Prostate gland (tissue), 2 donors: Measurements from ENCODE around the gene NR5A2. TPM values are rescaled to one million over a fixed set of nuclear protein-coding genes. Genes with fewer than 3 reads are reported as not detected.

Source experiments
- DNase-seq: peaks from one replicate; pipeline ENCODE4 v3.0.0-alpha.2; 2019; ENCODE audit warnings: low spot score
- H3K27ac ChIP-seq, 2 donors: fragments of 200-600 bp; sonication (generic); 2 replicates each; pipeline ENCODE4 v1.5.1; 2017 to 2019
- H3K27me3 ChIP-seq: fragments of 200-600 bp; sonication (generic); replicated peaks from 2 replicates; pipeline ENCODE4 v1.5.1; 2019; ENCODE audit not compliant: insufficient read depth
- H3K36me3 ChIP-seq, 2 donors: fragments of 200-600 bp; sonication (generic); 1 replicate in 1 of 2; 2 replicates in 1 of 2; pipeline versions ENCODE4 v1.5.1 to v1.8.1; 2017 to 2019
- H3K4me1 ChIP-seq: fragments of 200-600 bp; sonication (generic); replicated peaks from 2 replicates; pipeline ENCODE4 v1.5.1; 2019
- H3K4me3 ChIP-seq, 2 donors: fragments of 200-600 bp; sonication (generic); 2 replicates each; pipeline ENCODE4 v1.5.1; 2017 to 2019
- H3K9me3 ChIP-seq: fragments of 200-600 bp; sonication (generic); 2 replicates; pipeline ENCODE4 v1.5.1; 2017
- POLR2A ChIP-seq: fragments of 450-650 bp; IDR thresholded peaks from one replicate; pipeline ENCODE4 v1.6.1; 2016; ENCODE audit warnings: antibody characterized with exemption, mild to moderate bottlenecking
- POLR2AphosphoS5 ChIP-seq: sonication (generic); formaldehyde crosslinking; IDR thresholded peaks from one replicate; pipeline ENCODE4 v1.6.1; 2017; ENCODE audit warnings: antibody characterized with exemption
- WGBS: methylation state at CpG from one replicate; pipeline ENCODE4 v1.1.5; 2018; 5-methylcytosine and 5-hydroxymethylcytosine counted together
- intact Hi-C: fragments of 100-400 bp; cut with DNase I; formaldehyde crosslinking; loops from one replicate; pipeline ENCODE4 v1.14.2; 2022
- total RNA-seq, 2 donors: library from RNA; depleted of rRNA; stranded (reverse); fragments of >200 nt; gene quantifications; one replicate each; pipeline ENCODE4 v1.1.0, GENCODE V29; 2016
- TF ChIP-seq, protein P1 (sequence below), 4 experiments: fragments of 200-600 bp in 2 of 4; fragments of 450-650 bp in 2 of 4; sonication (generic) in 2 of 4; IDR thresholded peaks; 1 replicate in 3 of 4; 2 replicates in 1 of 4; pipeline ENCODE4 v1.5.1; 2016 to 2019; ENCODE audit warnings: antibody characterized with exemption in 4 of 4, mild to moderate bottlenecking in 2 of 4, moderate library complexity in 2 of 4

Gene NR5A2
- total RNA-seq, 2 donors from 2014 or later: 0.87 to 2.7 TPM

DNA sequence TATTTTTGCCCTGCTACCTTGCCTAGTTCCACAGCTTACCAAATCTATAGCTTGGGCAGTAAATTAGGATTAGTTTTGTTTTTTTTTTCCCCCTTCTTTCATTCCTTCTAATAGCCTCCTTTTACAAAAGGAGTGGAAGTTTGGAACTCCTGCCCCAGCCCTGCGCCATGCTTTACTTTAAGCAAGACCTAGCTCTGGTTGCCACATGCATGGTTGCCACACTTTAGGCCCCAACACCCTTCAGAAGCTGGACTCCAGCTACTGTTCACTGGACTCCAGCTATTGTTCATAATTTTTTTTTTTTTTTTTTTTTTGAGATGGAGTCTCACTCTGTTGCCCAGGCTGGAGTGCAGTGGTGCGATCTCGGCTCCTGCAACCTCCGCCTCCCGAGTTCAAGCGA is 115.8 kb downstream of the NR5A2 start:
- H3K27me3 ChIP-seq: no peaks in the 10 kb centered on the region
- no peak overlapping the region for H3K4me3 ChIP-seq
- 82% methylated on average over 6 of the region's 6 CpGs for WGBS
- H3K4me1 ChIP-seq: no peaks in the 10 kb centered on the region
- DNase-seq: no peak
- H3K36me3 ChIP-seq: no peaks in the 10 kb centered on the region
- TF ChIP-seq POLR2AphosphoS5 (no peak), POLR2A (no peak)
- TF ChIP-seq, protein P1, sequence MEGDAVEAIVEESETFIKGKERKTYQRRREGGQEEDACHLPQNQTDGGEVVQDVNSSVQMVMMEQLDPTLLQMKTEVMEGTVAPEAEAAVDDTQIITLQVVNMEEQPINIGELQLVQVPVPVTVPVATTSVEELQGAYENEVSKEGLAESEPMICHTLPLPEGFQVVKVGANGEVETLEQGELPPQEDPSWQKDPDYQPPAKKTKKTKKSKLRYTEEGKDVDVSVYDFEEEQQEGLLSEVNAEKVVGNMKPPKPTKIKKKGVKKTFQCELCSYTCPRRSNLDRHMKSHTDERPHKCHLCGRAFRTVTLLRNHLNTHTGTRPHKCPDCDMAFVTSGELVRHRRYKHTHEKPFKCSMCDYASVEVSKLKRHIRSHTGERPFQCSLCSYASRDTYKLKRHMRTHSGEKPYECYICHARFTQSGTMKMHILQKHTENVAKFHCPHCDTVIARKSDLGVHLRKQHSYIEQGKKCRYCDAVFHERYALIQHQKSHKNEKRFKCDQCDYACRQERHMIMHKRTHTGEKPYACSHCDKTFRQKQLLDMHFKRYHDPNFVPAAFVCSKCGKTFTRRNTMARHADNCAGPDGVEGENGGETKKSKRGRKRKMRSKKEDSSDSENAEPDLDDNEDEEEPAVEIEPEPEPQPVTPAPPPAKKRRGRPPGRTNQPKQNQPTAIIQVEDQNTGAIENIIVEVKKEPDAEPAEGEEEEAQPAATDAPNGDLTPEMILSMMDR (IDR thresholded peaks at IDR 0.05): no peak
- H3K9me3 ChIP-seq: no peaks in the 10 kb centered on the region
- intact Hi-C loops: no loop called here
- H3K27ac ChIP-seq: no peak overlapping the region

DNA sequence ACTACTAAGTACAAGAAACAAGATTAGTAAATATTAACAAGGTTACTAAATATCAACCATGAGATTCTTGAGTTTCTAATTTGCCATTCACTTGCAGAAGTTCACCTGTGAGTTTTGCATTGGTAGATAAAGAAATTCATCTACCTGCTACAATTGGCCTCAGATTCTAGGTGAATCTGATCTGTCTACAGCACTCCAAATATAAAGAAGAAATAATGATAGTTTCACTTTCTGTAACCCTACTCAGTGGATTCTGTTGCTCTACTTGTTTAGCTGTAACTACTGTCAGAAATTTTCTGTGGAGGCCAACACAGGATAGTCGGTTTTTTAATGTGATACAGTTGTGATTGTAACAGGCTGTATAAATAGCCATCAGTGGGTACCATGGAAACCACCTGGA is 118.6 kb downstream of the NR5A2 start:
- WGBS: 7% methylated on average over 1 of the region's 1 CpG
- no peaks in the 10 kb centered on the region for H3K36me3 ChIP-seq
- intact Hi-C loops: no loop called here
- TF ChIP-seq POLR2AphosphoS5: no peak
- no peak for TF ChIP-seq POLR2A
- TF ChIP-seq, protein P1 (IDR thresholded peaks at IDR 0.05): no peak
- no peaks in the 10 kb centered on the region for H3K9me3 ChIP-seq
- no peak overlapping the region for H3K27ac ChIP-seq
- DNase-seq: no peak
- H3K4me3 ChIP-seq: no peak overlapping the region
- H3K27me3 ChIP-seq: no peaks in the 10 kb centered on the region
- H3K4me1 ChIP-seq: no peaks in the 10 kb centered on the region

DNA sequence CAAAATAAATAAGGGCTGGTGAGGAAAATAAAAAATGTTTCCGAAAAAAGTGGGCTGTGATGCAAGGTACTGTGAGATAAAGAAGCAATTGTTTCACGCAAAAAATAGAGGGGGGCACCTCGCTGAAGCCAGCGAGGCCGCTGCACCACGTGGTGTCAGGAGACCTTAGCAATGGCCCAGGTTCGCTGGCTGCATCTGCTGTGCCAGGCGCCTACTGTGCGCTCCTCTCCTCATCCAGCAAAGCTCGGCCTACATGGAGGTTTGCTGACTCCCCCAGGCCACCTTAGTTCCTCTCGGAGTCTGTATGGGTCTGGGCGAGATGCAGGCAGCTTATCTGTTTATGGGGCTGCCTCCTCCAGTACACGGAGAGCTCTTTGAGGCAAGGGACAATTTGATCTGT is 119.6 kb downstream of the NR5A2 start:
- Histone ChIP-seq H3K4me3 (no peak overlapping the region), H3K9me3 (no peaks in the 10 kb centered on the region), H3K27ac (no peak overlapping the region), H3K36me3 (no peaks in the 10 kb centered on the region), H3K27me3 (no peaks in the 10 kb centered on the region), H3K4me1 (no peaks in the 10 kb centered on the region)
- intact Hi-C loops: no loop called here
- TF ChIP-seq, protein P1 (IDR thresholded peaks at IDR 0.05): no peak
- TF ChIP-seq POLR2AphosphoS5 (no peak), POLR2A (no peak)
- no peak for DNase-seq
- 94% methylated on average over 13 of the region's 13 CpGs for WGBS

DNA sequence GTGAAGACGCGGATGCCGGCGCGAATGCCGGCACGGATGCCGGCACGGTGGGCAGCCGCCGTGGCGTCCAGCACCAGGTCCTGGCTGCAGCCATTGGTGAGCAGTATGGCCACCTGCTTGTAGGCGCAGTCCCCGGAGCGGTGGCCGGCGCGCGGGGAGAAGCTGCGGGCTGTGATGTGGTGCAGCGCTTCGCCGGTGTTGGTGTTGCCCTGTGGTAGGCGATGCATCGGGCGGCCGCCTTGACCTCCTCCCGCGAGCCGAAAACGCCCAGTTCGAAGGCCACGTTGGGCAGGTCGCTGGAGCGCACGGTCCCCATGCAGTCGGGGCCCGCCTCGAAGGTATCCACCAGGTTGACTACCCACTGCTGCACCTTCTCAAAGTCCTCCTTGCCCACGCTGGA is 120.2 kb downstream of the NR5A2 start:
- Histone ChIP-seq H3K9me3 (no peaks in the 10 kb centered on the region), H3K27me3 (no peaks in the 10 kb centered on the region), H3K36me3 (no peaks in the 10 kb centered on the region), H3K4me1 (no peaks in the 10 kb centered on the region), H3K4me3 (no peak overlapping the region), H3K27ac (no peak overlapping the region)
- intact Hi-C loops: no loop called here
- 98% methylated on average over 40 of the region's 40 CpGs for WGBS
- TF ChIP-seq POLR2A (no peak), POLR2AphosphoS5 (no peak)
- TF ChIP-seq, protein P1 (IDR thresholded peaks at IDR 0.05): no peak
- no peak for DNase-seq

DNA sequence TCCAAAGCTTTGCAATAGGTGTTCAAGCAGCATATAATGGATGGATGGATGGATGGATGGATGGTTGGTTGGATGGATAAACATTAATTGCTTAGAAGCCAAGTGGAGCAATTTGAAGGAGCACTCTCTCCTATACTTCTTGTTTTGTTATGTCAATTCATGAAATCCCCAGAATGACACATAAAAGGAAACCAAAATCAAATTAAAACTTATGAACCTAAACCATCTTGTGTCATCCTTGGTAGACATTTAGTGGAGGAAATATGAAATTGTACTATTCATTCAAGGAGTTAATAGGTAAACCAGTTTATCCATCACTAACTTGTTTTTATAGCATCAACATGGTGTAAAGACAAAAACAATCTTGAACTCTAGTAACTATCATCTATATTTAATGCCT is 122.5 kb downstream of the NR5A2 start:
- no peak for DNase-seq
- Histone ChIP-seq H3K4me3 (no peak overlapping the region), H3K36me3 (no peaks in the 10 kb centered on the region), H3K27me3 (no peaks in the 10 kb centered on the region), H3K27ac (no peak overlapping the region), H3K4me1 (no peaks in the 10 kb centered on the region), H3K9me3 (no peaks in the 10 kb centered on the region)
- no peak for TF ChIP-seq POLR2A
- TF ChIP-seq POLR2AphosphoS5: no peak
- TF ChIP-seq, protein P1 (IDR thresholded peaks at IDR 0.05): no peak
- intact Hi-C loops: no loop called here
